ENCODE results near the gene ARFGEF3.

ARFGEF3 gene

DNA sequence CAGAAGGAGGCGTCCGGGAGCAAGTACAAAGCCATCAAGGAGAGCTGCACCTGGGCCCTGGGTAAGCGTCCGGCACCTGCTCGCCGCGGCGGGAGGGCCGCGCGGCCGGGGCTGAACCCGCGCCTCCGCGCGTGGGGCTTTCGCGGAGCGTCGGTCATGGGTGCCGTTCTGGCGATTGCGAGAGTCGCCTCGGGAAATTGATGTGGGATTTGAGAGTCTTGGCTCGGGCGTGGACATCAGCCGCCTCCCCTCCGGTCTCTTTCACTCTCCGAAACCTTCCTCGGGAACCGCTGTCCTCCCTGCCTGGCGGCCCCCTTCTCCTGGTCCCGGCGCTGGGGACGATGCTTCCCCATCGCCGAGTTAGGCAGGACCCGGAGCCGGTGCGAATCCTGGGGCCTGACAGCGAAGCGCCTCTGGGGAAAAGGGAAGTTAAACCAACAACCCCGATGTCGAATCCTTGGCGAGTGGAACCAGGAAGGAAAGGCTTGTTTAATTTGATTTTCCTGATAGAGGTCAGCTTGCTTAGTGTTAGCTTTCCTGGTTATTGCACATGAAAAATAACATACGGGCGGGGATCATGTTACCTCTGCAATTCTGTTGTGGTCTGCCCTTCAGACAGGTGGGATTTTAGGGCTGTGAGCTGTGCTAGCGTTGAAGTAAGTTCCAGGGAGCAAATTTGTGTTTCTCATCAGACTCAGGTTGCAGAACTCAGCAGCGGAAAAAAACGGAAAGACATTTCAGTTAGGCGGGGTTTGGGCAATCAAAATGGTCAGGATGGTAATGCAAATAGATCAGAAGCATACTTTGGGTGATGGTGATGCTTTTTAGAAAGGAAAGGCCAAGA is 594 bp downstream of the ARFGEF3 start:
- DNase-seq: peak in 1 of 2 experiments; percentile 6

DNA sequence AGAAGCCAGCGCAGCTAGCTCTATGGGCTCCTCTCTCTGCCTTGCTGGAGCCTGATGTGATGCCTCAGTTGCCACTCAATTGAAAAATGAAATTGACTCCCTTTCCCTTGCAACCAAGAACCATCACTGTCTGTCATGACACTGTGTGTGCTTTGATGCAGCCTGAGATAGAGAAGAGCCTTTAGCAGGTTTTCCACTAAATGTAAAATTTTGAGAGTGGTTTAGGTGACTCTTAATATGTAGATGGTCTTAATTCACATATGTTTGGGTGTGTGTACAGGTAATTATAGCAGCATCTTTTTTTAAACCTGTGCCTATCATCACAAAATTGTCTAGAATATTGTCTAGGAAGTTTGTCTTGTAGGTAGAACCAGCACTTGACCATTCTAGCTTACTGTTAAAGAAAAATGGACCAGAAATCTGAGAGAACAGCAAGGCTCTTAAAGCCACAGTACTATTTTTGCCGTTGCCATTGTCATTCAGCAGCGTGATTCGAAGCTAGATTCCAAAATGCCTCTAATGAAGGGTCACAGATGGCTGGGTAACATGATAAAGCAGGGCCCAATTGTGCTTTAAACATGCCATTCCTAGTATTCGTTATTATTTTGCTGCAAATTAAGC is 1.3 kb downstream of the ARFGEF3 start:
- no peak for DNase-seq

DNA sequence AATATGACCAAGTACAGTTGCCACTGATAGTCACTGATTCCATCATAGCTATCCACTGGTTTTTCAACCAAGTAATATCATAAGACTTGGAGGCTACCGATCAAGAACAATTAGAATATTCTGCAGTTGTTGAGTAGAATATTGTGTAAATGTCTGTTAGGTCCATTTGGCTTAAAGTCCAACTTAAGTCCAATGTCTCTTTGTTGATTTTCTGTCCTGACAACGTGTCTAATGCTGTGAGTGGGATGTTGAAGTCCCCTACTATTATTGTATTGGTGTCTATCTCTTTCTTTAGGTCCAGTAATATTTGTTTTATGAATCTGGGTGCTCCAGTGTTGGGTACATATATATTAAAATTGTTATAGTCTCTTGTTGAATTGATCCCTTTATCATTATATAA is 13.9 kb downstream of the ARFGEF3 start:
- no peak for DNase-seq

DNA sequence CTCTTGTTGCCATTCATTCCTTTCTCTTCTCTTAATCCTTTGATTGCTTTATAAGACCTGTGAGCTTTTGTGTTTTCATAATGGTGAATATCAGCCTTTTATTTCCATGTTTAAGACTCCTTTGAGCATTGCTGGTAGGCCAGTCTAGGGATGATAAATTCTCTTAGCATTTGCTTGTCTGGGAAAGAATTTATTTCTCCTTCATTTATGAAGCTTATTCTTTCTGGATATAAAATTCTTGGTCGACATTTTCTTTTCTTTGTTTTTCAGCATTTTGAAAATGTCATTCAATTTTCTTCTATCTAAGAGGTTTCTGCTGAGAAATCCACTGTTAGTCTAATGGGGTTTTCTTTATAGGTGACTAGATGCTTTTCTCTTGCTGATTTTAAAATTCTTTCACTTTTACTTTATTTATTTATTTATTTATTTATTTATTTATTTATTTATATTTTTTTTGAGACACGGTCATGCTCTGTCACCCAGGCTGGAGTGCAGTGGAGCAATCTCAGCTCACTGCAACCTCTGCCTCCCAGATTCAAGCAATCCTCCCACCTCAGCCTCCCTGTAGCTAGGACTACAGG is 15.0 kb downstream of the ARFGEF3 start:
- no peak for DNase-seq

DNA sequence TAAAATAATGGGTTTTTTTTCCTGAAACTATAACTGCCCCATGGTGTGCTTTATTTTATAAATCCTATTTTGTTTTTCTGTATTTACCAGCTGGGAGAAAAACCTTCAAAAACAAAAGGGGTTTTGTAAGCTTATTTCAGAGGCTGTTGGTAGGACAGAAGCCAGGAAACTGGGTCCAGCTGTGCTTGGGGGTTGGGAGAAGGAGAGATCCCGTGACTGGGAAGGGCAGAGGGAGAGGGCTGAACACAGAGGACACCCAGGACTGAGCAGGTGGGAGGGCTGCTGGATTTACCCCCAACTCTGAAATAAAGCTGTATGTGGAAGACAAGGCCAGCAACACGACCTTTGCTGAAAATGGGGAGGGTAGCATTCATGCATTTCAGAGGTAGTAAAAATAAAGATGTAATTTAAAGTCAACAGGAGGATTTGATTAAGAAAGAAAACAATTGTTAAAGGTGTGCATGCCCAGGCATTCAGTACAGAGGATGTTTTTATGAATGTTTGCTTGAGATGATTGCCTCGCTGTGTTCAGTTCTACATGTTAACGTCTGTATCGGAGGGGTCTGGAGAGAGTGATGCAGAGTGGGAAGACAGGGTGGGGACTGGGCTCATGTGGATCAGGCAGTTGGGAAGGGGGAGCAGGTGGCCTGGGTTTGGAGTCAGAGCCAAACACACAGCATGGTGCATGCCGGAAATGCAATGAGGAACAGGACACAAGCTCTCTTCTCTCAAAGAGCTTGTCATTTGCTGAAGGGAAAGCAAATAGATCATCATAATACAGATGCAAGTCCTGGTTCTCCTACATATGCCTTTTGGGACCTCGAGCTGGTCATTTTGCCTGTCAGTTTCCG is 21.4 kb downstream of the ARFGEF3 start:
- no peak for DNase-seq

DNA sequence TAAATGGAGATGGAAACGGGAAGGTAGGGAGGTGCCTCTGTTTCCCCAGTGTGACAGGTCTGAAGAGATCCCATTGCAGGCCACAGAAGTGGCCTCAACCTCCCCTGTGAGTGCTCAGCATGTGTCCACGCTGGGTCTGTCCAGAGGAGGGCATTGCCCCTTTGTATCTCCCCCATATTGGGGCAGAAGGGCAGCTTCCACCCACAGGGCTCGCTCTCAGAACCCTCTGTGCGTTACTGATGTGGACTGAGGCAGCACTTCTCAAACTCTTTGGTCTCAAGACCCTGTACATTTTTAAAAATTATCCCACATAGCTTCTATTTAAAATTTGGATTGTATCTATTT is 22.0 kb downstream of the ARFGEF3 start:
- no peak for DNase-seq

DNA sequence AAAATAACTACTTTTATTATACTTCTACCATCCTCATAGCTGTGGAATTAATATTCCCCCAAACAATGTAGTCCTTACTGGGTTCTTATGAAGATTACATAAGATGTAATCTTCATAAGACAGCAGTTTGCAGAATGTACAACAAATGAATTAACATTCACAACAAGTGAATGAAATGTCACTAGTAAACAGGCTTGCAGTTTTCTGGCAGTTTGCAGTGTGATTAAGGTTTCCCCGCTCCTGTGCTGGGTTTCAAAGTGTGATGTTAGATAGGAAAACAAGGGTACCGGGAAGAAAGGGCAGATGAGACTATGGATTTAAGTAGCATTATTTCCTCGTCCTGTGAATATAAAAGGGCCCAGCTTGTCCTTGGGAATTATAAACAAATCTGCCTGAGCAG is 22.5 kb downstream of the ARFGEF3 start:
- DNase-seq: no peak

DNA sequence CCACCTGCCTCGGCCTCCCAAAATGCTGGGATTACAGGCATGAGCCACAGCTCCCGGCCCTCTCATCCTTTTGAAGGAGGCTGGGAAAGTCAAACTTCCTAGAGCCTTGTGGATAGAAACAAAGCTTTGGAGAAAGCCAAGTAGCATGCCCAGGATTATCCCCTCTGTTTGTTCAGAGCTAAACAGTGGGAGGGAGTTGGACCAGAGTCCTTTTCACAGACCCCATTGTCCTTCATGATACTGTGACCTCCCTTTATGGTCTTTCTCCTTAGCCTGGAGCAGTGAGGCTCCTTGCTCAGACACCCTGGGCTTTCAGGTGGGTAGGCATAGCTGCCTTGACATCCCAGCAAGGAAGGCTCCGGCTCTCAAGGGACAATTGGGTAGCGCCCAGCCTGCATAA is 25.4 kb downstream of the ARFGEF3 start:
- no peak for DNase-seq

DNA sequence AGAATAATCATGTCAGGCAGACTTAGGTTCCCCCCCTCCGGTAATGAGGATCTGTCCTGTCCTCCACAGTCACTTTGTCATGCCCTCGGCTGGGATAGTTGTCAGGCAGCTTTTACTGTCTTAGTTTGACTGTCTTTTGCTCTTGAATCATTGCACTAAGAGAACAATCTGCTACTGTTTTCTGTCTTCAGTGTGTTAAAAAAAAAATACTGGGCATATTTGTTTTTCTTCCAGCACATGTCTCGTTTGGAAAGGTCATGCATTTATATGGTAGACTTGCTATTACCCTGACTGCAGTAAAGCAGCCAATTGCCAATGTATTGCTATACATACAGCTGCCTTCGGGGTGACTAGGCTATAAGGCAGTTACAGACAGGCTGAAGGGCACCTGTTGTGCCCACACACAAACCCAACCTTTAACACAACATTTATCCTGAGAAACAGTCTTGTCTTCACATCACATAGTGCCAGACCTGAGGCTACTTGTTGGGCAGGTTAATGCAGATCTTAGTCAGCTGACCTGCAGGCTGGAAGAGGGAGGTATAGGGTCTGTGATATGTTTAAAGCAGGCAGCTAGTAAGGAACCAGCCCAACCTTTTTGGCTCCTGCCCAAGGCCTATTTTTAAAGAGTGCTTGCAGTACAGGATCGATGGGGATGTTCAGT is 26.7 kb downstream of the ARFGEF3 start:
- DNase-seq: no peak

DNA sequence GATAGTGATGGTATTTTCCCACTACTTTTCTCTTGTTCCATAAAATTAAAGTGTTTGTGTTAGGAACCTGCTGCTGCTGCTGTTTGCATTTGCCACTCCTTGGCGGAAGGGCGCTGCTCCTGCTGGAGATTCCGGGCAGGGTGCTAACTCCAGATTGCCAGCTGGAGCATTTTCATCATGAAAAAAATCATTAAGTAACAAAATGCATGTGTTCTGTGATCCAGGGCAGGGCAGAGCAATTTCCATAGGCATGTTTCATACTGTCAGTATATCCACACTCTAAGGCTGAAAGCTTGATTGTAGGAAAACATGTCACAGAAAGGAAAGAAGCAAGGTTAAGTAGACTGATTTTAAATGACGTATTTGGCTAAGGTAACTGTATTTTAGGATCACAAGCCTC is 32.5 kb downstream of the ARFGEF3 start:
- peak in 1 of 2 experiments; percentile 57 for DNase-seq

DNA sequence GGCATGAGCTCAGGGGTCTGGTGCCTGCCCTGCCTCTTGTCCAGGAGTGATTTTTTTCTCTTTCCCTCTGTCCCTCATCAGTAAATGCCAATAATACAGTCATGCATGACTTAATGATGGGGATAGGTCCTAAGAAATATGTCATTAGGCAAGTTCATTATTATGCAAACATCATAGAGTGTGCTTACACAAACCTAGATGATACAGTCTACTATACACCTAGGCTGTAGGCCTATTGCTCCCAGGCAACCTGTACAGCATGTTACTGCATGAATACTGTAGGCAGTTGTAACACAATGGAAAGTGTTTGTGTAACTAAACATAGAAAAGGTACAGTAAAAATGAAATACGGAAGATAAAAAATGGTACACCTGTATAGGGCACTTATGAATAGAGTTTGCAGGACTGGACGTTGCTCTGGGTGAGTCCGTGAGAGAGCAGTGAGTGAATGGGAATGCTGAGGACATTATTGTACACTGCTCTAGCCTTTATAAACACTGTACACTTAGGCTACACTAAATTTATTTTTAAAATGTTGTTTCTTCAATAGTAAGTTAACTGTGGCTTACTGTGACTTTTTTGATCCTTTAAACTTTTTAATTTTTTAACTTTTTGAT is 34.5 kb downstream of the ARFGEF3 start:
- no peak for DNase-seq

DNA sequence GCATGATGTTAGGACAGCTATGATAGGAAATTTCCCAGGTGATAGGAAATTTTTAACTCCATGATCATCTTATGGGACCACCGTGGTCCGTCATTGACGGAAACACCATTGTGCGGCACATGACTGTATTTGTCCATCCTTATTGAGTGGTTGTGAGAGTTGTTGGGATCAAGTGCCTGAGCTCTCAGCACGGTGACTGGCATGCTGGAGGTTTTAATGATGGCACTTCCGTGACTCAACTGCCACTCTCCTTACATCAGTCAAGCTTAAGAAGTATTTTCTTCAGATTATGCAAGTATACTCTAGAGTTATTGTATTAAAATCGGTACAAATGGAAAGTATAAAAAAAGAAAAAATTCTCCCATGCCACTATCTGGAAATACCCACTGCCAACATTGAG is 35.8 kb downstream of the ARFGEF3 start:
- no peak for DNase-seq

DNA sequence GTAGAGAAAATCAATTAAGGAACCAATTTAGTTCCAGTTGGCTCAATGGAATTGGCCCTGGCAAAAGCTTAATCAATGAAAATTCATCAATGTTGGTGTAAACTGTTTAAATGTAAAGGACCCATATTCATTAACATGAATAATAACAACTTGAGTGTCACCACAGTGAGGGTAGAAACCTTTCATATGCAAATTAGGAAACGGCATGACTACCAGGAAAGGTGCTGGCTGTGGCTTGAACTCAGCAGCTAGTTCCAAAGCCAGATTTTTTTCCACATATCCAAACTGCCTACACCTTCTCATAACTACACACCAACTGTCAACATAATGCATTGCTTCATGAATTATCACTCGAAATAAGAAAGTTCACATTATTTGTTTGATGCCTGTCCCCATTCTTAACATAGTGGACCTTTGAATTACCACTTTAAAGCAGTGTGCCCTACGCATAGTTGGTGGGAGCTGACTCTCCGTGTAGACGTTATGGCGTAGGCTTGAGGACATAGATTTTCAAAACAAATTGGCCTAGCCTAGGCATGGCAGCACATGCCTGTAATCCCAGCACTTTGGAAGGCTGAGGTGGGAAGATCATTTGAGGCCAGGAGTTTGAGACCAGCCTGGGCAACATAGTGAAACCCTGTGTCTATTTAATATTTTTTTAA is 36.8 kb downstream of the ARFGEF3 start:
- no peak for DNase-seq

DNA sequence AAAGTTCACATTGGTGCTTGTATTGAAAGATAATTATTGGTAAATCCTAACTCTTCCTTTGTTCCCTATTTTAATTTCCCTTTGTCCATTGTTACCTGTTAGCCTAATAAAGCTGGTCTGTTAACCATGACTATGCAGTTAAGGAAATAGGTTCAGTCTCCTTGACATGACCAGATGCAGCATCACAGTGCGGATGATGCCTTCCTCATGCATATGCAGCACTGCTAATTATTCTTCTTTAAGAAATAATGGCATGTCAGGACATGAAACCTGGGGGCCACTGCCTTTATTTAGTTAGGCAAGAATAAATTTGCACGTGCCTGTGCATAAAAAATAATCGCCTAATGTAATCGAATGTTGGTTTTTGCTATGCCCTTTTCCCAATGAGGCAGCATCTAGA is 40.1 kb downstream of the ARFGEF3 start:
- no peak for DNase-seq

DNA sequence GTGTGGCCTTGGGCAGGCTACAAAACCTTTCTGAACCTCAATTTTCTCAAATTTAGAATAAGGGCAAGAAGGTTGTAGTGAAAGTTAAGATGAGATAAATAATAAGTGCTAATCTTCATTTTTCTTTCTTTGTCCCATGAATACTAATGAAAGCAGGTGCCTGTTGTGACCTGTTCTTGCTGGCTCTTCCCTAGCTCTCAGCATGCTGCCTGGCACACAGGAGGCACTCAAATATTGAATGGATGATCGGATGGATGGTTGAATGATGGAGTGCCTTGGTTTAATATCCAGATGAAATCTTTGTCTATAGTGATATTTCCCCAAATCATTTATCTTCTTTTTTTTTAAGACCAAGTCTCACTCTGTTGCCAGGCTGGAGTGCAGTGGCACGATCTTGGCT is 41.6 kb downstream of the ARFGEF3 start:
- peak in 1 of 2 experiments; percentile 23 for DNase-seq

DNA sequence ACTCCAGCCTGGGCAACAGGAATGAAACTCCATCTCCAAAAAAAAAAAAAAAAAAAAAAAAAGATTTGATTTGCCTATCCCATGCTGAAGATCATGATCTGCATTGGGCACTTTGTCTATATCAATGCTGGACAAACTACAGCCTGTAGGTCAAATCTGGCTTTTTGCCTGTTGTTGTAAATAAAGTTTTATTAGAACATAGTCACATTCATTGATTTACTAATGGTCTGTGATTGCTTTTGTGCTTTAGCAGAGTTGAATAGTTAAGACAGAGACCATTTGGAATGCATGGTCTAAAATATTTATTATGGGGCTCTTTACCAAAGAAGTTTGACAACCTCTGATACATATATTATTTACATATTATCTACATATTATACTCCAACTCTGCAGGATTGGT is 42.6 kb downstream of the ARFGEF3 start:
- no peak for DNase-seq

DNA sequence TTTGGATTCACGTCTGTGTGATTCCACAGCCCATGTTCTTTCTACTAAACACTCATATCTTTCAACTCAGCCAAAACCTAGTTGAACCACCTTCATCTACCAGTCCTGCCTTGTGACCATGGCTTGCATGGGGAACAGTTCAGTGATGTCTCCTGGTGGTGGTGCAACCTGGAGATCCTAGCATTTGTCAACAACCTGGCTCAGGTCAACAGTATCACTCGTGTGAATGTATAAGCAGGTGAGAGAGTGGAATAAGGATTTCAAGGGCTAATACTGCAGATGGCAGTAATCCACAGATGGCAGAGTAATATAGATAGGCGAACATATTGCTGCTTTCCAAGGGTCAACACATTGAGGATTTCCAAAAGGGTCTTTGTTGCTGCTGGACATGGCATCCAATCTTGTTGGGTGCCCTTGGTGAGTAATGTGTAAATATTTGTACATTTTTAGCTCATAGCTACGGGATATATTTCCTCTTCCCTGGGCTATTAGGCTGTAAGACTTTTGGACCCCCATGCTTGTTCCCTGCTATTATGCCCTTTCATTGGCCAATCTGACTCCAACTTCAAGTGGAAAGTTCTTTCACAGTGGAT is 43.1 kb downstream of the ARFGEF3 start:
- no peak for DNase-seq

DNA sequence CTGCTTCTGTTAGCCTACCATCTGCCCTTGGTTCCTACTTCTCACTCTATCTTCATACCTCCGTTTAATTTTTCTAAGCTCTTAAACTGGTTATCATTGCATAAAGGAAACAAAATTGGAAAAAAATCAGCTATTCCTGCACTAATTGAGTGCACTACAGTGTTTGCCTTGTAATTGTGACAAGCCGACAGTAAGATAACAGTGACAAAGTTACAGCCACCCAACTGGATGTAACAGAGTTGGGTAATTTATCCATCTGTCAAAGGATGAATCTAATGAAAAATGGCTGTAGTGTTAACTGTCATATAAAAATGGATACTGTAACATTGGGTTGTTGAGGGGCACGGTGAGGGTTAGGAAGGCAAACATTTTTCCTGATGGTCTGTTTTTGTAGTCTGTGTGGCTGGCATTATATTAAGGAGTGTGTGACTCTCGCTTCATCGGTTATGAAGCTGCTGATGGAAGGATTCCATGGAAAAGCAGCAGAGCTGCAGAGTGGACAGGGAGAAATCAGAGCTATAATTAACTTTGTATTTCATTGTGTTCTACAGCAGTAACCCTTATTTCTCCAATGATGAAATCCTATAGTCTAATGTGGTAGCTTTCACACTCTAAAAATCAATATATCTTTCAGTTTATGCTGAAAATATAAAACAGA is 43.8 kb downstream of the ARFGEF3 start:
- peak in 1 of 2 experiments; percentile 6 for DNase-seq

DNA sequence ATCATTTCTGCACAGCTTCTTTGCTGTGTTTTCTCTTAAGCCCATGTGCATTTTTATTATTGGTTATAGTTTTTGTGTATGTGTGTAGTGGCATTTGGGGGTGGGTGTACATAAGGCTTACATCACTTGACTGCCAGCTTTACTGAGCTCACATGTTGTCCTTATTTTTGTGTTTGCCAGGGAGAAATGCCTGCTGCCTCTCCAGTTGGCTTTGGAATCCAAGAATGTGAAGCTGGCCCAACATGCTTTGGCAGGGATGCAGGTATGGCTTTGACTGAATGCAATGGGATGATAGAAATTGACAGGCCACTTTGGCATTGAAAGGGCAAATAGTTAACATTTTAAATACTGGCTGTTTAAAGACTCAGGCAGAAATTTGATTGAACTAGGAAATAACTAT is 45.1 kb downstream of the ARFGEF3 start:
- DNase-seq: peak; percentile 45 to 72

DNA sequence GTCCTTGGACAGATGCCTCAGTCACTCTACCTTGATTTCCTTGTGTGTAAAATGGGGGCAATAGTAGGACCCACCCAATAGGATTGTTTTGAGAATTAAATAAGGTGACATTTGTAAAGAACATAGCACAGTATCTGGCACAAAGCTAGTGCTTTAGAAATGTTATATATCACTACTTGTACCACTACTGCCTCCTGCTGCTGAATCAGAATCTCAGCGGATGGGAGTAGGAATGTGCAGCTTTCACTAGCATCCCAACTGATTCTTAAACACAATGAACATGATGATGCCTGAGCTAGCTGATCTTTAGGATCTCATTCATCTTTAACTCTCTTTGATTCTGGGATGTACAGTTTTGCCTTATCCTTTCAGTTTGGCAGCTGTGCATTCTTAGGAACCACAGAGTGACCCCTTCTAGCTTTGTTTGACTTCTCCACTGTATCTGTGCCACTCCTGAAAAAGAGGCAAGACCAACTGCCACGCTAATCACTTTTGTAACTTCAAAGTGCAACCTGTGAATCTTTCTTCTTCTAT is 49.4 kb downstream of the ARFGEF3 start:
- no peak for DNase-seq

DNA sequence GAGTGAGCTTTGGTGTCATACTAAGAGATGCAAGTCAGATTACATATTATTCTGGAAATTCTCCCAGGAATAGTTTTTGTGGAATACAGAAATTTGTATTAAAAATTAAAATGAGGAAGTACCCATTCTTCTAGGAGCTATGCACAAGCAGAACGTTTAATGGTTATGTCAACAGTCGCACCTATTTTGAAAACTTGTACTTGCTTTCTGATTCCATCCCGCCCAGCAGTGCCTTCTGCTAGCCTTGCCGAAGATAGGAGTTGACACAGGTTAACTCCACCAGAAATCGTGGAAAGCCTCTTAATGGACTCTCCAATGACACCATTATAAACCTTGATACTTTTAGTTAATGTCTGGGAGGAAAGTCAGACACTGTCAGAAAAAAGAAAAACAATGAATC is 49.9 kb downstream of the ARFGEF3 start:
- DNase-seq: no peak
